Neural progenitor cell (in vitro differentiated cells): ENCODE results near the gene FAM174C.

Source experiments
- EZH2 ChIP-seq: fragments of 200-600 bp; sonication (generic); IDR thresholded peaks from 2 replicates; pipeline ENCODE4 v1.6.1; 2017; ENCODE audit warnings: antibody characterized with exemption, mild to moderate bottlenecking, moderate library complexity
- TF ChIP-seq, protein P1 (sequence below): fragments of 200-600 bp; sonication (generic); IDR thresholded peaks from 2 replicates; pipeline ENCODE4 v1.5.1; 2017; ENCODE audit warnings: antibody characterized with exemption, mild to moderate bottlenecking

DNA sequence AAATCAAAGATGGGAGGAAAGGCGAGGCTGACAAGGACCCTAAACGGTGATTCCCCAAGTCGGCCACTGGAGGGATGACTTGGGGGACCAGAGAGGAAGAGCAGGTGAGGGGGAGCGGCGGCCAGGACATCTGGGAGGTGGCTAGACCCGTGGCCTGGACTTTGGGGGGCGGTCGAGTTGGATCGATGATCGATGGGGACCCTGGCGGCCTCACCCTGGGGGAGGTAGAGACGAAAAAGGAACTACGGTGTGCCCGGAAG, 13.9 kb upstream of the FAM174C start:
- TF ChIP-seq, protein P1, sequence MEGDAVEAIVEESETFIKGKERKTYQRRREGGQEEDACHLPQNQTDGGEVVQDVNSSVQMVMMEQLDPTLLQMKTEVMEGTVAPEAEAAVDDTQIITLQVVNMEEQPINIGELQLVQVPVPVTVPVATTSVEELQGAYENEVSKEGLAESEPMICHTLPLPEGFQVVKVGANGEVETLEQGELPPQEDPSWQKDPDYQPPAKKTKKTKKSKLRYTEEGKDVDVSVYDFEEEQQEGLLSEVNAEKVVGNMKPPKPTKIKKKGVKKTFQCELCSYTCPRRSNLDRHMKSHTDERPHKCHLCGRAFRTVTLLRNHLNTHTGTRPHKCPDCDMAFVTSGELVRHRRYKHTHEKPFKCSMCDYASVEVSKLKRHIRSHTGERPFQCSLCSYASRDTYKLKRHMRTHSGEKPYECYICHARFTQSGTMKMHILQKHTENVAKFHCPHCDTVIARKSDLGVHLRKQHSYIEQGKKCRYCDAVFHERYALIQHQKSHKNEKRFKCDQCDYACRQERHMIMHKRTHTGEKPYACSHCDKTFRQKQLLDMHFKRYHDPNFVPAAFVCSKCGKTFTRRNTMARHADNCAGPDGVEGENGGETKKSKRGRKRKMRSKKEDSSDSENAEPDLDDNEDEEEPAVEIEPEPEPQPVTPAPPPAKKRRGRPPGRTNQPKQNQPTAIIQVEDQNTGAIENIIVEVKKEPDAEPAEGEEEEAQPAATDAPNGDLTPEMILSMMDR = peak; percentile 48
- no peak for TF ChIP-seq EZH2
